B cell (primary cell): ENCODE data around the gene GOLGA6L10.
"Not testable (repeated sequence)": the region's sequence is repeated elsewhere in the genome, so short reads cannot be mapped to it uniquely, and the experiment has no call there.

ENCODE experiments used
- EZH2 ChIP-seq: IDR thresholded peaks from 2 replicates; pipeline ENCODE4 v1.6.1; 2012; ENCODE audit warnings: borderline replicate concordance, low read depth, mild to moderate bottlenecking, moderate library complexity, low read length; ENCODE audit not compliant: insufficient read depth, poor library complexity, severe bottlenecking
- TF ChIP-seq, protein P1 (sequence below): fragments of 200-600 bp; IDR thresholded peaks from one replicate; pipeline ENCODE4 v1.8.0; 2022; ENCODE audit warnings: antibody characterized with exemption, mild to moderate bottlenecking

DNA sequence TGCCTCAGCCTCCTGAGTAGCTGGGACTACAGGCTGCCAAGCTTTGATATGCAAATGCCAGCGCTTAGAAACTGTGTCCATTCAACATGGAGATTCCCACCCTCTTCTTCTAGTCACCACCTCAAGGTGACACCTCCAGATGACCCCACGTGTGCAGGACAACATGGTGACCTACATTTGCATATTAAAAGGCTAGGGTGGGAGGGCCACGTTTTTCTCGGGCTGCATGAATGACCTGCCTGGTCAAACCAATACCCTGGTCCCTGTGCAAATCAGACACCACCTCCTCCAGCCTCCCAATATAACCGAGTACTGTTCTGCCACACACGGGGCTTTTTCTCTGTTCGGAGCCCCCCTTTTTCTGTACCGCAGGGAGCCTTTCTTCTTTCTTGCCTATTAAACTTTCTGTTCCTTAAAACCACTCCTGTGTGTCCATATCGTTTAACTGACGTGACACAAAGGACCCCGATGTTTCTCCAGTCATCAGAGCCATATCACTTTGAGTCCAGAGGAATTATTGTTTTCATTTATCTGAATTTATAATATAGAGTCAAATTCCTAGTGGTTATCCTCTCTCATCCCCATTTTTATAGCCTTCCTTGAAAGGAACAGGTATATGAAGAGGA is 32.2 kb upstream of the GOLGA6L10 start:
- not testable (repeated sequence) for TF ChIP-seq EZH2
- TF ChIP-seq, protein P1, sequence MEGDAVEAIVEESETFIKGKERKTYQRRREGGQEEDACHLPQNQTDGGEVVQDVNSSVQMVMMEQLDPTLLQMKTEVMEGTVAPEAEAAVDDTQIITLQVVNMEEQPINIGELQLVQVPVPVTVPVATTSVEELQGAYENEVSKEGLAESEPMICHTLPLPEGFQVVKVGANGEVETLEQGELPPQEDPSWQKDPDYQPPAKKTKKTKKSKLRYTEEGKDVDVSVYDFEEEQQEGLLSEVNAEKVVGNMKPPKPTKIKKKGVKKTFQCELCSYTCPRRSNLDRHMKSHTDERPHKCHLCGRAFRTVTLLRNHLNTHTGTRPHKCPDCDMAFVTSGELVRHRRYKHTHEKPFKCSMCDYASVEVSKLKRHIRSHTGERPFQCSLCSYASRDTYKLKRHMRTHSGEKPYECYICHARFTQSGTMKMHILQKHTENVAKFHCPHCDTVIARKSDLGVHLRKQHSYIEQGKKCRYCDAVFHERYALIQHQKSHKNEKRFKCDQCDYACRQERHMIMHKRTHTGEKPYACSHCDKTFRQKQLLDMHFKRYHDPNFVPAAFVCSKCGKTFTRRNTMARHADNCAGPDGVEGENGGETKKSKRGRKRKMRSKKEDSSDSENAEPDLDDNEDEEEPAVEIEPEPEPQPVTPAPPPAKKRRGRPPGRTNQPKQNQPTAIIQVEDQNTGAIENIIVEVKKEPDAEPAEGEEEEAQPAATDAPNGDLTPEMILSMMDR = not testable (repeated sequence)
